ENCODE measurements around the gene NOC4L.

- no peak for TF ChIP-seq JUN (IDR thresholded peaks at IDR 0.05; ENCODE audit: borderline replicate concordance, insufficient read depth, insufficient read length, low read depth)
- no peak for TF ChIP-seq MAX (IDR thresholded peaks at IDR 0.05; ENCODE audit: insufficient read depth, insufficient read length)
- no peak for TF ChIP-seq CTCF (IDR thresholded peaks at IDR 0.05; ENCODE audit: extremely low read depth in 1 of 2, insufficient read depth in 1 of 2, low read depth in 1 of 2, low read length in 2 of 2)
- TF ChIP-seq FOS (IDR thresholded peaks at IDR 0.05; ENCODE audit: borderline replicate concordance, insufficient read depth, low read length): no peak
- no peak for TF ChIP-seq EZH2 (IDR thresholded peaks at IDR 0.05; ENCODE audit: borderline replicate concordance, low read depth, low read length, severe bottlenecking)
- TF ChIP-seq POLR2AphosphoS5 (IDR thresholded peaks at IDR 0.05; ENCODE audit: insufficient read depth, low read depth, low read length): no peak
- TF ChIP-seq MYC (IDR thresholded peaks at IDR 0.05; ENCODE audit: low read depth, low read length): no peak
Observed at GRCh38 chr12:132155771-132156572, 11.7 kb downstream of the NOC4L start.
